ENCODE results near the gene MRGPRD. TPM values are rescaled to one million over a fixed set of nuclear protein-coding genes. Genes with fewer than 3 reads are reported as not detected.

The MRGPRD gene
- total and polyA plus RNA-seq, 9 donors: not detected

GRCh38 chr11:68940651-68941323 lies 40.0 kb downstream of the MRGPRD start:
- Histone ChIP-seq H3K27me3 (no peaks in the 10 kb centered on the region), H3K9me3 (no peaks in the 10 kb centered on the region), H3K36me3 (no peaks in the 10 kb centered on the region), H3K27ac (no peak overlapping the region), H3K4me3 (no peak overlapping the region), H3K4me1 (ENCODE audit: insufficient read depth) (peaks cover 2% of the 10 kb centered on the region)
- TF ChIP-seq, protein P1, sequence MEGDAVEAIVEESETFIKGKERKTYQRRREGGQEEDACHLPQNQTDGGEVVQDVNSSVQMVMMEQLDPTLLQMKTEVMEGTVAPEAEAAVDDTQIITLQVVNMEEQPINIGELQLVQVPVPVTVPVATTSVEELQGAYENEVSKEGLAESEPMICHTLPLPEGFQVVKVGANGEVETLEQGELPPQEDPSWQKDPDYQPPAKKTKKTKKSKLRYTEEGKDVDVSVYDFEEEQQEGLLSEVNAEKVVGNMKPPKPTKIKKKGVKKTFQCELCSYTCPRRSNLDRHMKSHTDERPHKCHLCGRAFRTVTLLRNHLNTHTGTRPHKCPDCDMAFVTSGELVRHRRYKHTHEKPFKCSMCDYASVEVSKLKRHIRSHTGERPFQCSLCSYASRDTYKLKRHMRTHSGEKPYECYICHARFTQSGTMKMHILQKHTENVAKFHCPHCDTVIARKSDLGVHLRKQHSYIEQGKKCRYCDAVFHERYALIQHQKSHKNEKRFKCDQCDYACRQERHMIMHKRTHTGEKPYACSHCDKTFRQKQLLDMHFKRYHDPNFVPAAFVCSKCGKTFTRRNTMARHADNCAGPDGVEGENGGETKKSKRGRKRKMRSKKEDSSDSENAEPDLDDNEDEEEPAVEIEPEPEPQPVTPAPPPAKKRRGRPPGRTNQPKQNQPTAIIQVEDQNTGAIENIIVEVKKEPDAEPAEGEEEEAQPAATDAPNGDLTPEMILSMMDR (IDR thresholded peaks at IDR 0.05): no peak
- TF ChIP-seq EP300 (IDR thresholded peaks at IDR 0.05) (no peak), POLR2A (IDR thresholded peaks at IDR 0.05) (no peak)
- intact Hi-C loops (cut with DNase I): loop anchor here in 1 of 4 donors (10.0 kb wide), 1 partner anchor 64 kb away; no protein-coding TSS in a partner anchor
- no peak for DNase-seq
- WGBS, 3 donors: 86 to 89% (median 88%) methylated on average over 20 of the region's 20 CpGs

DNA sequence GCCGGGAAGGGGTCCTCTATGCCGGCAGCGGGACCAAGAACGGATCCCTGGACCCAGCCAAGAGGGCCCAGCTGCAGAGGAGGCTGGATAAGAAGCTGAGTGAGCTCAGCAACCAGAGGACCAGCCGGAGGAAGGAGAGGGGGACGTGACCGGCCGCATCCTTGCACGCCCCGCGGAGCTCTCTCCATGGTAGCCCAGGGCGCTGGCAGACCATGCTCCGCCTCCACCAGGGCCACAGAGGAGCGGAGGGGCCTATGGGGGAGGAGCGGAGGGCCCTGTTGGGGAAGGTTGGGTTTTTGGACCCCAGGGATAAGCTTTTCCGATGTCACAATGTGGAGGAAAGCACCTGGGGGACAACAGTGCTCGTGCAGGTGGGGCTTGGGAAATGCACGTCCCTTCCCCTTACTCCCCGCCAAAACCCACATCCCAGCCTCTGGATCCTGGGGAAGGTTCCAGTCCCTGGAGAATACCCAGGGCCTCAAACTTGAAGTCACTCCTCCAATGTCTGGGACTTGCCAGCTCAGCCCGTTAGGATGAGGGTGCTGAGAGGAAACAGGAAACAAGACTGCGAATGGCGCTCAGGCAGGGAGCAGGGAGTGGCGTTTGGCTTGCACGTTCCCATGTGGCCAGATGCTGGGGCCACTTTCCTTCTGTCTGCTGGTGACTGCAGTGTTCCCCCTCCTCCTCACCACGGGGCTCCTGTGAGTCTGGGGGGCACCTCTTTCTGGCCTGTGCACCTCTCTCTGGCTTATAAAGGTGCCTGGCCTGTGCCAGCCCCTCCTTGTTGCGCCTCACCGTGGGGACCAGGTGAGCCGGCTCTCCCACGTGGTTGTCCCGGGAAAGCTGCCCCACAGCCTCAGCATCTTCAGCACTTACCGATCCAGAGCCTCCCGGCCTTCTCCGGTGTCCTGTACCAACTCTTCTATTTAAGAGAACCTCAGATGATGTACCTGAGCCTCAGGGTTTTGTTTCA lies 40.9 kb downstream of the MRGPRD start:
- Histone ChIP-seq H3K4me3 (no peak overlapping the region), H3K36me3 (no peaks in the 10 kb centered on the region), H3K27ac (no peak overlapping the region), H3K4me1 (ENCODE audit: insufficient read depth) (no peaks in the 10 kb centered on the region), H3K9me3 (no peaks in the 10 kb centered on the region), H3K27me3 (no peaks in the 10 kb centered on the region)
- no peak for DNase-seq
- TF ChIP-seq, protein P1 (IDR thresholded peaks at IDR 0.05): no peak
- TF ChIP-seq EP300 (IDR thresholded peaks at IDR 0.05): no peak
- TF ChIP-seq POLR2A (IDR thresholded peaks at IDR 0.05): no peak
- intact Hi-C loops (cut with DNase I): loop anchor here in 2 of 4 donors (10.0 kb wide), 2 partner anchors 65 to 685 kb away; no protein-coding TSS in a partner anchor
- 83 to 89% (median 85%) methylated on average over 33 of the region's 33 CpGs for WGBS, 3 donors

DNA sequence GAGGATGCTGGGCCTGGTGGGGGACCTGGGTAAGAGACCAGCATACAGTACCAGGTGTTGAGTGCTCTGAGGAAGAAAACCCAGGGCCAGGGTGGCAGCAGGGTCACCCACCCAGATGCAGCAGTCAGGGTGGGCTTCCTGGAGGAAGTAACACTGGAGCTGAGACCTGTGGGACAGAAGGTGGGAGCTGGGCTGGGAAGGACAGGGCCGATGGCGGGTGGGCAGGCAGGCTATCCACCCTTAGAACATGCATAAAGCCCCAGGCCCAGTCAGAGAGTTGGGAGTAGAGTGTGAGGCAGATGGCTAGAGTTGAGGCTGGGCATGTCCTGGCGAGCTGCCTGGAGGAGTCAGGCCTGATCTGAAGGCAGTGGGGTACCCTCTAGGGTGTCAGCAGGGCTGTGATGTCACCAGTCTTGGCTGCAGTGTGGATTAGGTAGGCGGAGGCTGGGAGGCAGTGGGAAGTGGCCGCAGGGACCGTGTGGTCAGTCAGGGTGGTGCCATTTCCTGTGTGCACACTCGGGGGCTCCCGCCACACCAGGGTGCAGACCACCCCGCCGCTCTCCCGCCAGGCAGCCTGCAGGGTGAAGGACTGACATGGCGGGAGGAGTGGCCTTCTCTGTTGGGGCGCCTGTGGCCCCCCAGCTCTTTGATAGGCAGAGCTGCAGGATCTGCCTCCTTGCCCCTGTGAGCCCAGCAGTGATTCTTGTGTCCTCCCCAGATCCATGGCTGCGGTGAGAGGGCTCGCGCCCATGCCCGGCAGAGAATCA lies 41.8 kb downstream of the MRGPRD start:
- Histone ChIP-seq H3K9me3 (no peaks in the 10 kb centered on the region), H3K27ac (no peak overlapping the region), H3K4me3 (no peak overlapping the region), H3K27me3 (no peaks in the 10 kb centered on the region), H3K4me1 (ENCODE audit: insufficient read depth) (no peaks in the 10 kb centered on the region), H3K36me3 (no peaks in the 10 kb centered on the region)
- no peak for TF ChIP-seq POLR2A (IDR thresholded peaks at IDR 0.05)
- no peak for TF ChIP-seq EP300 (IDR thresholded peaks at IDR 0.05)
- TF ChIP-seq, protein P1 (IDR thresholded peaks at IDR 0.05): no peak
- no peak for DNase-seq
- intact Hi-C loops (cut with DNase I): loop anchor here in 1 of 4 donors (10.0 kb wide), 1 partner anchor 686 kb away; no protein-coding TSS in a partner anchor
- WGBS, 3 donors: 88 to 95% (median 93%) methylated on average over 17 of the region's 17 CpGs

DNA sequence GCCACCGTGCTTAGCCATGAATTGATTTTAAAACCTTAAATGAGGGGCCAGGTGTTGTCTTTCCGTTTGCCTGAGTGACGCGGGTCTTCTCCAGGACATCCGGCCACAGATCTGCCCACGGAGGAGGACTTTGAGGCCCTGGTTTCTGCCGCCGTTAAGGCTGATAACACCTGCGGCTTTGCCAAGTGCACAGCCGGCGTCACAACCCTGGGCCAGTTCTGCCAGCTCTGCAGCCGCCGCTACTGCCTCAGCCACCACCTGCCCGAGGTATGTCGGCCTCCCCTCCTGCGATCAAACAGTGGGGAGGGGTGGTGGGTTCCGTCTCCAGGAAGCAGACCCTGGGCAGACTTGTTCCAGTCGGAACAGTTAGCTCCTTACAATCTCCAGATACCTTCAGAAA lies 42.7 kb downstream of the MRGPRD start:
- intact Hi-C loops (cut with DNase I): loop anchor here in 1 of 4 donors (10.0 kb wide), 1 partner anchor 687 kb away; no protein-coding TSS in a partner anchor
- H3K9me3 ChIP-seq: no peaks in the 10 kb centered on the region
- no peak overlapping the region for H3K27ac ChIP-seq
- H3K36me3 ChIP-seq: no peaks in the 10 kb centered on the region
- no peaks in the 10 kb centered on the region for H3K4me1 ChIP-seq (ENCODE audit: insufficient read depth)
- H3K27me3 ChIP-seq: no peaks in the 10 kb centered on the region
- H3K4me3 ChIP-seq: no peak overlapping the region
- TF ChIP-seq POLR2A (IDR thresholded peaks at IDR 0.05) (no peak), EP300 (IDR thresholded peaks at IDR 0.05) (no peak)
- TF ChIP-seq, protein P1 (IDR thresholded peaks at IDR 0.05): no peak
- no peak for DNase-seq
- 84 to 89% (median 87%) methylated on average over 18 of the region's 18 CpGs for WGBS, 3 donors
